Osteocyte (in vitro differentiated cells): ENCODE measurements around the gene GBP1. TPM values are rescaled to one million over a fixed set of nuclear protein-coding genes. Genes with fewer than 3 reads are reported as not detected.

Experiments
- DNase-seq: peaks from one replicate; pipeline ENCODE4 v3.0.0; 2021; ENCODE audit warnings: mixed read lengths; ENCODE audit not compliant: unreplicated experiment; ENCODE audit errors: extremely low spot score
- H3K27ac Mint-ChIP-seq: one replicate; pipeline ENCODE4 v1.8.0; 2021; ENCODE audit warnings: mild to moderate bottlenecking, mixed read lengths; ENCODE audit not compliant: unreplicated experiment
- H3K27me3 Mint-ChIP-seq: one replicate; pipeline ENCODE4 v1.8.0; 2021; ENCODE audit warnings: mixed read lengths; ENCODE audit not compliant: unreplicated experiment
- H3K36me3 Mint-ChIP-seq: one replicate; pipeline ENCODE4 v1.8.0; 2021; ENCODE audit warnings: mixed read lengths; ENCODE audit not compliant: unreplicated experiment
- H3K4me1 Mint-ChIP-seq: one replicate; pipeline ENCODE4 v1.8.0; 2021; ENCODE audit warnings: mixed read lengths; ENCODE audit not compliant: unreplicated experiment
- H3K4me3 Mint-ChIP-seq: one replicate; pipeline ENCODE4 v1.8.0; 2021; ENCODE audit warnings: mild to moderate bottlenecking, moderate library complexity, mixed read lengths; ENCODE audit not compliant: unreplicated experiment
- H3K9me3 Mint-ChIP-seq: one replicate; pipeline ENCODE4 v1.8.0; 2021; ENCODE audit warnings: mixed read lengths; ENCODE audit not compliant: unreplicated experiment
- CTCF ChIP-seq: fragments of 200-600 bp; sonication (generic); IDR thresholded peaks from 2 replicates; pipeline ENCODE4 v1.5.0; 2021; ENCODE audit warnings: antibody characterized with exemption, mild to moderate bottlenecking, moderate library complexity
- total RNA-seq: library from RNA; stranded (reverse); gene quantifications from 2 replicates; pipeline ENCODE4 v1.2.1, GENCODE V29; 2021

The GBP1 gene
- total RNA-seq, 1 donor from 2014 or later: 26.3 TPM

- H3K27me3 Mint-ChIP-seq: no peaks in the 10 kb centered on the region
- H3K27ac Mint-ChIP-seq: no peak overlapping the region
- H3K4me1 Mint-ChIP-seq: no peaks in the 10 kb centered on the region
- TF ChIP-seq CTCF: no peak
- DNase-seq: no peak
- H3K36me3 Mint-ChIP-seq: peaks cover 60% of the 10 kb centered on the region
- no peak overlapping the region for H3K4me3 Mint-ChIP-seq
- peaks cover 17% of the 10 kb centered on the region for H3K9me3 Mint-ChIP-seq
These were observed 59.5 kb downstream of the GBP1 start for GRCh38 chr1:89005286-89006151.

Other genes with a start within 250 kb of the GBP1 start
- gene GTF2B, start 173.6 kb downstream of the GBP1 start, total RNA-seq: 25.5 and 27.3 TPM in 2 replicates
- 39.8 and 40.2 TPM in 2 replicates for gene KYAT3, start 72.6 kb downstream of the GBP1 start, total RNA-seq
- gene RBMXL1, start 72.6 kb downstream of the GBP1 start, total RNA-seq: 13.5 and 14.3 TPM in 2 replicates
- gene GBP3, start 42.3 kb downstream of the GBP1 start, total RNA-seq: 16.2 and 18.3 TPM in 2 replicates
- gene GBP2, start 60.9 kb upstream of the GBP1 start, total RNA-seq: 1.4 and 1.6 TPM in 2 replicates
- gene GBP7, start 110.8 kb upstream of the GBP1 start, total RNA-seq: not detected in 2 replicates
- gene GBP4, start 133.7 kb upstream of the GBP1 start, total RNA-seq: not detected in 2 replicates
- gene GBP5, start 207.7 kb upstream of the GBP1 start, total RNA-seq: not detected in 2 replicates